Measurements from ENCODE around the gene TSPAN32.
"Not testable (repeated sequence)": the region's sequence is repeated elsewhere in the genome, so short reads cannot be mapped to it uniquely, and the experiment has no call there.

The TSPAN32 gene

GRCh38 chr11:2316963-2317244 lies 15.1 kb downstream of the TSPAN32 start:
- no peak for DNase-seq

- no peak for DNase-seq
Observed at GRCh38 chr11:2317354-2318050, 15.7 kb downstream of the TSPAN32 start.

GRCh38 chr11:2318123-2318522 lies 16.3 kb downstream of the TSPAN32 start:
- no peak for DNase-seq

- no peak for DNase-seq
Observed at GRCh38 chr11:2318707-2319106, 16.9 kb downstream of the TSPAN32 start.

GRCh38 chr11:2319791-2320472 lies 18.1 kb downstream of the TSPAN32 start:
- DNase-seq = no peak

- DNase-seq = no peak
Observed at GRCh38 chr11:2320568-2321310, 18.9 kb downstream of the TSPAN32 start.

- DNase-seq = no peak
Observed at GRCh38 chr11:2321311-2321683, 19.5 kb downstream of the TSPAN32 start.

- no peak for DNase-seq
Observed at GRCh38 chr11:2325123-2325522, 23.3 kb downstream of the TSPAN32 start.

GRCh38 chr11:2325719-2326118 lies 23.9 kb downstream of the TSPAN32 start:
- no peak for DNase-seq

GRCh38 chr11:2327032-2327431 lies 25.2 kb downstream of the TSPAN32 start:
- DNase-seq = no peak

GRCh38 chr11:2328021-2328420 lies 26.2 kb downstream of the TSPAN32 start:
- no peak for DNase-seq

- no peak for DNase-seq
Observed at GRCh38 chr11:2328656-2329354, 27.0 kb downstream of the TSPAN32 start.

GRCh38 chr11:2329551-2329950 lies 27.7 kb downstream of the TSPAN32 start:
- DNase-seq = no peak

- no peak for DNase-seq
Observed at GRCh38 chr11:2330696-2331095, 28.9 kb downstream of the TSPAN32 start.

GRCh38 chr11:2331404-2331803 lies 29.6 kb downstream of the TSPAN32 start:
- no peak for DNase-seq

- not testable (repeated sequence) for DNase-seq
Observed at GRCh38 chr11:2332569-2332968, 30.8 kb downstream of the TSPAN32 start.

GRCh38 chr11:2333486-2334205 lies 31.8 kb downstream of the TSPAN32 start:
- not testable (repeated sequence) for DNase-seq

GRCh38 chr11:2335286-2335685 lies 33.5 kb downstream of the TSPAN32 start:
- not testable (repeated sequence) for DNase-seq

GRCh38 chr11:2338760-2339159 lies 36.9 kb downstream of the TSPAN32 start:
- DNase-seq = not testable (repeated sequence)

GRCh38 chr11:2342557-2342956 lies 40.7 kb downstream of the TSPAN32 start:
- no peak for DNase-seq

- no peak for DNase-seq
Observed at GRCh38 chr11:2342981-2343380, 41.2 kb downstream of the TSPAN32 start.

- DNase-seq = no peak
Observed at GRCh38 chr11:2343502-2343901, 41.7 kb downstream of the TSPAN32 start.

GRCh38 chr11:2345050-2345449 lies 43.2 kb downstream of the TSPAN32 start:
- DNase-seq = no peak
